C4-2B (cell line): ENCODE results near the gene RAB36.

Source experiments
- ZFX ChIP-seq: fragments of 450-650 bp; IDR thresholded peaks from 2 replicates; pipeline ENCODE4 v1.6.1; 2017
- TF ChIP-seq, protein P1 (sequence below): fragments of 450-650 bp; conservative IDR thresholded peaks from 2 replicates; pipeline ENCODE4 v1.5.1; 2017; ENCODE audit warnings: mild to moderate bottlenecking

DNA sequence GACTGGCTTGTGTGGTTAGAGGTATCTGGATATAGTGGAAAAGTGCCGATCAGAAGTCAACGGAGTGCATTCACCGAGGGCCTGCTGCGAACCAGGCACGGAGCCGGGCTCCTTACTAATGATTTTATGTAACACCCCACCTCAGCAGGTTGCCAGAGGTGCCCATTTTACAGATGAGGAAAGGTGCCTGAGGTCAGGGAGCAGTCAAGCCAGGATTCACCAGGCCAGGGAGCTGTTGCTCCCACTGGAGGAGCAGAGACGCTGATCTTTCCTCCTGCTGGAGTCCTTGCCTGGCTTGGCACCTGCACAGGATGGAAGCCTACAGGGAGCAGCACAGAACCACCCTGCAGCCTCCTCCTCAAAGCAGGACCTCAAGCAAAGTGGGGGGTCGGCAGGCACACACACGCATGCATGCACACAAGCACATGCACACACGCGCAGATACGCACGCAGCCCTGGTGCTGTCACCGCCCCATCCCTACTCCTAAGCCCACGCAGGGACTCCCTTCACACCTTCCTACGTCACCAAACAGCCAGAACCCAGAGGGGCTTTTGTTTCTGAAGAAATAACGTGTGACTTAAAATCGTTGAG is 19.7 kb upstream of the RAB36 start:
- TF ChIP-seq, protein P1, sequence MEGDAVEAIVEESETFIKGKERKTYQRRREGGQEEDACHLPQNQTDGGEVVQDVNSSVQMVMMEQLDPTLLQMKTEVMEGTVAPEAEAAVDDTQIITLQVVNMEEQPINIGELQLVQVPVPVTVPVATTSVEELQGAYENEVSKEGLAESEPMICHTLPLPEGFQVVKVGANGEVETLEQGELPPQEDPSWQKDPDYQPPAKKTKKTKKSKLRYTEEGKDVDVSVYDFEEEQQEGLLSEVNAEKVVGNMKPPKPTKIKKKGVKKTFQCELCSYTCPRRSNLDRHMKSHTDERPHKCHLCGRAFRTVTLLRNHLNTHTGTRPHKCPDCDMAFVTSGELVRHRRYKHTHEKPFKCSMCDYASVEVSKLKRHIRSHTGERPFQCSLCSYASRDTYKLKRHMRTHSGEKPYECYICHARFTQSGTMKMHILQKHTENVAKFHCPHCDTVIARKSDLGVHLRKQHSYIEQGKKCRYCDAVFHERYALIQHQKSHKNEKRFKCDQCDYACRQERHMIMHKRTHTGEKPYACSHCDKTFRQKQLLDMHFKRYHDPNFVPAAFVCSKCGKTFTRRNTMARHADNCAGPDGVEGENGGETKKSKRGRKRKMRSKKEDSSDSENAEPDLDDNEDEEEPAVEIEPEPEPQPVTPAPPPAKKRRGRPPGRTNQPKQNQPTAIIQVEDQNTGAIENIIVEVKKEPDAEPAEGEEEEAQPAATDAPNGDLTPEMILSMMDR, result no peak
- TF ChIP-seq ZFX, result no peak
